Breast epithelium (tissue), 3 donors: ENCODE data around the gene TMPRSS11D.

Source experiments
- CTCF ChIP-seq, 3 donors: fragments of 450-650 bp; IDR thresholded peaks; one replicate each; pipeline ENCODE4 v1.5.1; 2016 to 2017; ENCODE audit warnings: antibody characterized with exemption in 3 of 3, mild to moderate bottlenecking in 3 of 3, moderate library complexity in 3 of 3
- POLR2A ChIP-seq: fragments of 450-650 bp; IDR thresholded peaks from one replicate; pipeline ENCODE4 v1.6.1; 2016; ENCODE audit warnings: antibody characterized with exemption, mild to moderate bottlenecking, moderate library complexity
- POLR2AphosphoS5 ChIP-seq, 3 donors: sonication (generic); formaldehyde crosslinking; IDR thresholded peaks; one replicate each; pipeline ENCODE4 v1.6.1; 2017; ENCODE audit warnings: antibody characterized with exemption in 3 of 3

GRCh38 chr4:67873116-67873515 lies 10.7 kb downstream of the TMPRSS11D start:
- TF ChIP-seq CTCF (IDR thresholded peaks at IDR 0.05), result no peak
- TF ChIP-seq POLR2A, result no peak
- TF ChIP-seq POLR2AphosphoS5 (IDR thresholded peaks at IDR 0.05), result no peak
